ENCODE data around the gene MDM1.

The MDM1 gene

DNA sequence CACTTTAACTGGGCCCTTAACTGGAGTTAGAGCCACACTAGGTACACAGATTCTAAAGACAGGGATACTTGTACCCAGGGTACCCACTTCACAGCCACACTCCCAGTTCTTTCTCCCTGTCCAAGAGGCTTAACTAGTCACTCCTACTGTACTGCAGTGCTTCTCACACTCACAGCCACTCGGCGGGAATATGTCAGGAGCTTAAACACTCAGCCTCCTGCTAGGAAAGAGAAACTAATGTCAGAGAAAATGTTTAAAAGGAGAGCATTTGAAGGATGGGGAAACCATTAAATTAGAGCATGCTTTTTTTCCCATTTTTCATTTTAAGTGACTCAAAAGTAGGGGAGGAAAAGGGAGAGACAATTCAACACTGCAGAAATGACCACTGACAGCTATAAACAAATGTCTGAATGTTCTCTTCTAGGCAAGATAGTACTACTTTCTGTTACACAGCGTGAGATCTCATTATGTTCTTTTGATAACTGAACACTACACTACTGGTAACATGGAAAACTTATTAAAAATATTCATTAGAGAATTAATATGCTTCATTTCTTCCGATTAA lies 22.9 kb upstream of the MDM1 start:
- DNase-seq: no peak

DNA sequence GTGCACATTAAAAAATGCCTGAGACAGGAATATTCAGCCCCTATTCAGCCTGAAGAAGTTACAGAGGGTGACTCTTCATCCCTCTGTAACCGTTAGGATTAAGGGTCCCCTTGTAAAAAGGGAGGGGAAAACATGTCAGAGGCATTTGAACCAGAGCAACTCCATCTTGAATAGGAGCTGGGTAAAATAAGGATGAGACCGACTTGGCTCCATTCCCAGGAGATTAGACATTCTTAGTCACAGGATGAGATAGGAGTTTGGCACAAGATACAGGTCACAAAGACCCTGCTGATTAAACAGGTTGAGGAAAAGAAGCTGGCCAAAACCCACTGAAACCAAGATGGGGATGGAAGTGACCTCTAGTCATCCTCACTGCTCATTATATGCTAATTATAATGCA lies 19.9 kb upstream of the MDM1 start:
- no peak for DNase-seq

DNA sequence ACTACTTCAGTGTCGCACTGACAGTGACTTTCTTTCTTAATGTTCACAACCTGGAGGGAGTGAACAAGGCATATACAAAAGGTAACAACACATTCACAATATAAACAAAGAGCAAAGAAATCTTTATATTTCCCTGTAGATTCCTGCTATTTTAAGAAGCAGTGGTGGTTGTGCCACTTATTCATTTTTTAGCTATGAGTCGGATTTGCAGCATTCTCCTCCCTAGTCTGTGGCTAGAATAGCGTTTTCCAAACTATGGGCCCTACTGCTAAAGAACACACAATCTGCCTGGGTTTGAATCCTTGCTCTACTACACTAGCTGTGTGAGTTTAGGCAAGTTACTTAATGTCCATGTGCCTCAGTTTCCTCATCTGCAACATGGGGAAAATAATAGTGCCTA lies 18.6 kb upstream of the MDM1 start:
- no peak for DNase-seq

DNA sequence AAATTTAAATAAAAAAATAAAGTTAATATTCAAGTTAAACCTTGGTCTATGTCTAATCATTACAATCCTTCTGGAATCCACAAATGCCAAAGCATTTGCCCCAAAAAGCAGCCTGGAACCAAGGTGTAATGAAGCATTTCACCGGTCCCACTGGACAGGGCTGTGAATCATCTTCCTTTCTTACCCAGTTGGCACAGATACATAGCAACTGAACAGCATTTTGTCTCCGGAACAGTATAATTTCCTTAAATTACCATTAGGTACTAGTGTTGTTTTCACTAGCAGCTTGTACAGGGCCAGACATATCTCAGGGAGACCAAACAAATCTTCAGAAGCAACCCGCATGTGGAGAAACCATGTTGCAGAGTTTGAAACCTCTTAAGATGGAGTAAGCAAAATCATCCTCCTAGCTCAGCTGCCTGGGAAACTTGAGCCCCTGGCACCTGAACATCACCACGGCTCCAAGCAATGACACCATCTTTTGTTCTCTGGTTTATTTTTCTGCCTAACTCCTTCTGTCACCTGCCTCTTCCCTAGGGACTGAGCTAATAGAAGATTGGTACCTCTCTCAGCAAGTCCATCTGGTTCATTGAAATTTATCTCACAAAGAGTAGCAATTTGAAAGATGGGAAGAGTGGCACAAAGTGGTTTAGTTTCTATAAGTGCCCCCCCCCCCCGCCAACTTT lies 17.9 kb upstream of the MDM1 start:
- DNase-seq: no peak

DNA sequence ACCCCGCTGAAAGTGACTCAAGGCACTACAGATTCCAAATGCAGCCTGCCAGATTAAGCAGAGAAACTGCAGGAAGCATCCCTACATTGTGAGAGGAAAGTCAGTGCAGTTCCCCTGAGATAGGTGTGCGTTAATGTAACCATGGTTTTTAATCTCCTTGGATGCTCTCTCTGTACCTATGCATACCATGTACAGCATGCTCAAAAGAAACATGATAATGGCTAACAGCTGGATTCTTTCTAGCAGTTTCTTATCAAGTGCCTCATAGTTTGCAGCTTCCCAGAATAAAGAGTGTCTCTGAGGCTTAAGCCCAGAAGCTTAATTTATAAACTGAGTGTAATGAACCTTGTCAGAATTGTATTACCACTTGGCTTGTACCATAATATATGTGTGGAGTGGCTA lies 17.1 kb upstream of the MDM1 start:
- no peak for DNase-seq

DNA sequence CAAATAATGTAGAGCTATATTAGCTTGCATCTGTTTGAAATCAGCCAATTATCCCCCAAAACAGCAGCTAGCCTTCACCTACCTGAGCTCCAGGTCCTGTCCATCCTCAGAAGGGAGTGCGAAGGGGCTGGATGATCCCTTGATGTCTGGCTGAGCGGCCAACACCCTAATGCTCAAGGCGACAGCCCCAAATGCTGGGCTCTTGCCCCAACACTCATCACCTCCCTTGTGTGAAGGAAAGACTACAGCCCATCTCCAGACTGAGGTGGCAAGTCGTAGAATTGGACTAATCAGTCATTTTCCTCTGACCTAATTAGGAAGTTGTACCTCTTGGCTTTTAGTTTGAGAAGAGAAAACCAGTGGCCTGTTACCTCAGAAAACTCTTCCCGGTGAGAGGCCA lies 16.3 kb upstream of the MDM1 start:
- no peak for DNase-seq

DNA sequence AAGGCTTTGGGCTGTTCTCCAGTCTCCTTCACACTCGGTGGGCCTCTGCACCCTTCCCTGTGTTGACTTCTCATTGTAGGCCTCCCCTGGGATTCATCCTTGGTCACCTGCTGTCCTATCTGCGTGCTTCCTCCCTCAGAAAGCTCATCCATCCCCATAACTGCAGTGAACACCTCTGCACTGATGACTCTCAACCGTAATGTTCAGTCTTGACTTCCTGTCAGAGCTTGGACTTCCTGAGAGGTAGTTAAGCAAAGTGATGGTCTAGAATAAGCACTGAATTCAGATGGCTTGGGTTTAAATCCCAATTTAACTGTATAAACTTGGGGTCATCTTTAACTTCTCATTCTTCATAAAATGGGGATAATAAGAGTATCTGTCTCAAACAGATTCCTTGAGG lies 13.6 kb upstream of the MDM1 start:
- DNase-seq: no peak

DNA sequence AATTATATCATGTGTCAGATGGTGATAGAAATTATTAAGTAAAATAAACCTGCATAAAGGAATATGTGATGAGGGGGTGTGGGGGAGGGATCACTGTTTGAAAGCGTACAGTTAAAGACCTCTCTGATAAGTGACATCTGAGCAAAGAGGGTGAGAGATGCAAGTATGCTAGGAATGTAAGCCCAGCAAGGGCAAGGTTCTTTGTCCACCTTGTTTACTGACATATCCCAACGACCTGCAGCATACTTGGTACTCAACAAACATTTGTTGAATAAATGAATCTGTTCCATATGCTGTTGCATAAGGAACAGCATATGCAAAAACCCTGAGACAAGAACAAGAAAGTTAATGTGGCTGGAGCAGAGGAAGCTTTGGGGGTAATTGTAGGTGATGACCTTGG lies 12.0 kb upstream of the MDM1 start:
- DNase-seq: no peak

DNA sequence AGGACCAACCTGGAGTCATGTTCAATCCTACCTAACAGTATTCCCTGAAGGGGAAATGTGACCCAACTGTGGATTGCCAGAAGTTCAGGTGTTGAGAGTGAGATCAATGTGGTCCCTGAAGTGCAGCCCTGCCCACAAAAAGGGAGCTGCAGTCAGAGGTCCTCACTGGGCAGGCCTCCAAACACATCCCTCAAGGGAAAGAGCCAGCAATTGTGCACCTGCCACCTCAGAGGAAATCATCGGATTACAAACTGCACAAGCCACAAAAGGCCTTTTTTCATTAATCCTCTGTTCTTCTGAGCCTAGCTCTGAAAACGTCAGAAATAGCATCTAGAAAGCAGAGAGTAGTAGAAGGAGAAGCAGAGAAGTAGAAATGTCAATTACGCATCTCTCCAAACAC lies 10.8 kb upstream of the MDM1 start:
- DNase-seq: no peak

DNA sequence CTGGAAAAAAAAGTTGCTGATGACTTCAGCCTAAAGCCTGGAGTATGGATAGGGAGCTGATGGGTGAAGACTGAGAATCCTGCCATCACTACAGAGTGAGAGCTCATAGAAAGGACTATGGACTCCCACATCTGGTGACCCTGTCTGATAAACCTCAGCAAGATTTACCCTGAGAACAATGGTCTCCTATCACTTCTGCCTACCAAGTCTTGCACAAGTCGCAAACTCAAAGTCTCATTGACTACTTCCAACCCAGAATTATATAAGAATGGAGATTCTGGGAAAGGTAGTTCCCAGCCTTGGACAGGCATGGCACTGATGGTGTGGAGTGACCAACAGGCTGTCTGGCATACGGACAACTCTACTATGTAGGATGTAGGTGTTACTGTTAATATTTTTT lies 9.7 kb upstream of the MDM1 start:
- DNase-seq: no peak

DNA sequence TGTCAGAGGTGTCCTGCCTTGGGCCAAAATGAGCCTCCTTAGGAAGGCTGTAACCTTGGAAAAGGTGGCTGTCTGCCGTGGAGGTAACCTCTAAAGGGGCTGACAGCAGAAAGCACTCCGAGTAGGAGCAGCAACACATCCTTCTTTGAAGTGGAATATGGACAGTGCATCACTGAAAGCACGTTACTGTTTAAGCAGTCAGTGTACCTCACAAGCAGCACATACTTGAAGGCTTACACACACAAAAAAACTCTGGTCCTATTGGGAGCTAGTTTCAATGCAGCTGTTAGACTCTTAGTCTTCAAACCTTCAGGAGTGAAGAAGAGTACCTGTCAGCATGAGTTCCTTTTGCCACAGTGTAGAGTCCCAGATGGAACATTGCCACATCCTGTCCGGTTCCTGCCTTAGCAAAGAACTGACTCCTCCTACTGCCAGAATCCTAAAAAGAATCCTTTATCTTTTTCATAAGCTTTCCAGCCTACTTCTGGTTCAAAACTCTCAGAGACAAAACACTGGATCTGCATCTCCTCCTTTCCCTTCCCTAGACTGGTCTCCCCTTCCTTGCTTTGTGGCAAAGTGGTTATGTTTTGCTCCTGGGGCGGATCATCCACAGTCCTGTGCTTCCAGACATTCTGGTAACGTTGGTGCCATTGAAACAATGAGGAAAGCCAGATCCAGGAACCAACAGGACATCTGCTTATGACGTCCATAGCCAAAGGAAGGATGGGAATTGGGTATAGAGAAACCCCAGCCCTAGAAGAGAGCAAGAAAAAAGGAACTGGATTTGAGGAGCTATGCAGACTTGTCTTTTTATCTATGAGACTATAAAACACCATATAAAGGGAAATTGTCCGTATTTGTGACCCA lies 8.5 kb upstream of the MDM1 start:
- DNase-seq: no peak

DNA sequence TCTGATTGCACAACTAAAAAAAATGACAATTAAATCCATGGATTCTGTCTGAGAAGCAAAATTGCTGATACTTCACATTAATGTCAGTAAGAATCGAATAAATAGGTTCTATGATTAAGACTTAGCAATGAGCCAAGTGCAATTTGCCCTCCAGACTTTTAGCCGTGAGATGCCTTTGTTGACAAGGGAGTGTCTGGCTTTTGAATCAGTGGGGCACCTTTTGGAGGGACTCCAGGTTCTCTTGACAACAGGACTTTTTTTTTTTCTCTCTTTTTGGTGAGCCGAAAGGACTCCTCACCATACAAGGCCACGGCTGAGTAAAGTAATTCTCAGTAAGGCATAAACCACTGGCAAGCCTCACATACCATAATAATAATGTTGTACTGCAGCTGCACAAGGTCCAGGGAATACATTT lies 4.7 kb upstream of the MDM1 start:
- no peak for DNase-seq

DNA sequence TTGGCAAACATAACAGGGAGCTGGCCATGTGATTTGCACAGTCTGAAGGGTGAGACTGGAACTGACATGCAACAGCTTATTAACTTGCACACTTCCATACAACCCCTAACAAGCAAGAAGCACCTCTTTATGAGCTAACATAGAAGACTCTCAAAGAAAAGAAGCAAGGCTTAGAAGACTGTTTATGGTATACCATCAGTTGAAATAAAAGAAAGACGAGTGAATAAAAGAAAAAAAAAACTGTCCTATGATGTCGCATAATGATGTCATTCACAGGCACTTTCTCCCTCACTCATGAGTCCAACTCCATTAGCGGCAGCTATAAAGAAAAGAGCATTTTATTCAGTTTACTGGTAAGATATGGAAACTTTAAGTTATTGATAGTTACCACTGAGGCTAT lies 3.3 kb upstream of the MDM1 start:
- no peak for DNase-seq

DNA sequence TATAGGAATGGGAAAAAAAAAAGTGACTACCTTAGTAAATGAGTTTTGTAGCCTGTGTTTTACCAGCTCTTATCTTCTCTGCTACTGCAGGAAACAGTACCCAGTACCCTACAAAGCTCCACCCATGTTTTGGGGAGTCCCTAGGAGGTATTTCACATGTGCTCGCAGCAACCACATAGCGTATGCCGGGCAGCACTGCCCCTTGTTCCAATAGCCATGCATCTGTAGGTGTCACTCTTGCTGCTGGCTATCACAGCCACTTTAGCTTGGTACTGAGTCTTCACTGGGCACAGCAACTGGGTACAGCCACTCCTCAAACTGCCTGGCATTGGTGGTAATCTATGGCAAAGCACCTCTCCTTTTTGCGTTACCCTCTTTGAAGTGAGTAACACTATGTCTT lies 2.0 kb upstream of the MDM1 start:
- DNase-seq: peak; percentile 33

DNA sequence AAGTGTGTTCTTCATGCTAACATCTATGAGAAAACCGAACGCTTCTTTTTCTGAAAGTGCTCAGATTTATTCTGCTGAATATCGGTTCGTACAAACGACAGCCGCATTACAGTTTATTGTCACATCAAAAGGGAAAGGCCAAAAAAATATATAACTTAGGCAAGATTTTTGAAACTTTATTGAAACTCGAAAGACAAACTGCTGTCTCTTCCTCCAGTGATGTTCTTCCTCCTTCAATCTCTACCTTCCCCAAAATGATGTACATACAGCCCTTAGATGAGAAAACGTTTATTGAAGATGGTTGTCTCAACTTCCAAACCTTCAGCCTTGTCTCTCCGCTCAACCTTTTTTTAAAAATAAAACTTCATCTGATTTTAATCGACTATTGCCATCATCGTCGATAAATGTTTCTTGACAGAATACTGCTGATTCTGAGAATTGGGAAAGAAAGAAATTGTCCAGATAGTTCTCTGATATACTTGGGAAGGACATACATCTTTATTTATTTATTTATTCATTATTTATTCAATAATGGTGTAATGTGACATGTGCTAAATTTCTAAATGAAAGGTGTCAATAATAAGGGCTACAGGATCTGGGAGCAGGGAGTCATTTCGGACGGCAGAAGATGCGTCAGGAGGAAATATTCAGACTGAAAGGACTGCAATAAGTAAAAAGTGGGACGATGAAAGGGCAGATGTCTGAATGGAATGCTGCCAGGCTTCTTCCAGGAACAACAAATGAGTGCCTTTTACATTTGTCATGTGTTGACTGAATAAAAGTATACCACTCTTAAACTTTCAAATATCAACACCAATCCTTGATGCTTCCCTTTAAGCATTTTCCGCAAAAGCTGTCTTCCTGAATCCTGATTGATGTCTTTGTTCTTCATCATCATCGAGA lies 817 bp upstream of the MDM1 start:
- no peak for DNase-seq

DNA sequence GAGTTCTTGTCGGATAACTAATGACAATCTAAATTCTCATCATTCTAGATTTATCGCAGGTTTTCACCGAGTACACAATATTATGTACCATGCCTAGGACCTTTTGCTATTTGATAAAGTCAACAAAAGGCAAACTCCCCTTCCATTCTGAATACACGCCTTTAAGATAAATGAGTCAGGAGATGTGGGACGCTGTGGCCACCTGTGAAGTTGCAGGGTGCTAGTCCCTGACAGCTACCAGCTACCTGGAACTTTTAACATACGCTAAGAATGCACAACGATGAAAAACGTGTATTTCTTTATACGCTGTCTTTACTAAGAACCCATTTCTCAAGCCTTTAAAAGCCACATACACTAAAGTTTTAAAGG lies 678 bp downstream of the MDM1 start:
- no peak for DNase-seq

DNA sequence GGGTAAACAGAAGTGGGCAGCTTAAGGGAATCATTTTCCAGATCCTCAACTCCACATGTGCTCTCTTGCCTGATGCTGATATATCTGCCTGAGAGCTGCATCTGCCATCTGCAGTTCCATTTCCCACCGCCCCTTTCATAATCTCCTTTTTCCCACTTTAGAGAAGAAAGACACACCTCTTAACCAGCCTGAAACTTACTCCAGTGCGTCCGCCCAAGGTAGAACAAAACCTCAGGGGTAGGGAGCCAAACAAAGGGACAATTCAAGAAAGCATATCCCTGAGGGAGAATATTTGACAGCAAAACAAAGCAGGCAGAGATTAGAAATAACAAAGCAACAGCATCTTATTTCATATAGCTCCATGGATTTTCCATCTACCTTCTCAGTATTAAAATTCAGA lies 4.3 kb downstream of the MDM1 start:
- DNase-seq: no peak

DNA sequence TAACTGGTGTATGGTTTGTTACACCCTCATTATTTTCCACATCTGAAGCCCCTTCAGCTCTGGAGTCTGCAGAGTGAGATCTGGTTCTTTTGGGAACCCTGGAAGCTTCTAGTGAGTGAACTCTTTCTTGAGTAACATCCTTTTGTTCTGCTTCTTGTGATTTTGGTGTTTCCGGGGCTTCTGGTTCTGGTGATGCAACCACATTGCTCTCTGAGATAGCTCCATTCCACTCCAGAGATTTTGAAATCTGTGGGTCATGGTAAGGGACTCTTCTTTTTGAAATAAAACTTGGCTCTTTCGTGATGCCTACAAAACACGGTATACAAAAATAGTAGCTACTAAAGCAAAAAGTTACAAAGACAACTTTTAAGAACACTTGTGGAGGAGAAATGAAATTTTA lies 5.4 kb downstream of the MDM1 start:
- no peak for DNase-seq

DNA sequence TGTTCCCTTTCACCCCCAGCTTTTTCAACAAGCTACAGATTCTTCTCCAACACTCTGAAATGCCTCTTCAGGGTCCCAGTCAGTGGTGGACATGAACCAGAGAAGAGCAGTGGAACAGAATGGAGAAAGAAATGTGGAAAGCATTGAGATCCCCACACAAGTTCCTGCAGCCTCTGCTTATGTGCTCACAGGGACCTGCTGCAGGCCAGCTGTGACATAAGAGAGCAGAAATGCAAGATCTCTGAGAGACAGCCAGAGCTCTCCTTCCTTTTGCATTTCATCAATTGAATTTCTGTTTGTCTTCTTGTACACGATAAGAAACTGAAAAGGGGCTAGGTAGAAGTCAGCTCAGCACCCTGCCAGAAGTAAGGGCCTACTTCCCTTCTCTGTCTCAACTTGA lies 6.2 kb downstream of the MDM1 start:
- no peak for DNase-seq

DNA sequence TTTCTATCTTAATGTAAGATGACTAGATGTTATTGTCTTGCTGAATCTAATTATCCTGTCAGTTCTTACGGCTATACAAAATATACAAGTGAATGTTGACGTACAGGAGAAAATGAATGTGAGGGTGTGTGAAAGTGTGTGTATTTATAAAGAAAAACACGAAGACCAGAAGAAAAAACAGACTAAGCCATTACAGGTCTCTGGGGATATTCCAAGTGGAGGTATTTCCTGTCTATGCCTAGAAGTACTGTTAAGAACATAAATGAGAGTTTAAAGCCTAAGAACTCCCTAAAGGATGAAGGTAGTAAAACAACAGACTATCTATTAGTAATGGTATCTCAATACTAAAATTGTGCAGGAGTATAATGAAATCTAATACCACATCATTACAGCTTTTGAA lies 7.6 kb downstream of the MDM1 start:
- DNase-seq: no peak

DNA sequence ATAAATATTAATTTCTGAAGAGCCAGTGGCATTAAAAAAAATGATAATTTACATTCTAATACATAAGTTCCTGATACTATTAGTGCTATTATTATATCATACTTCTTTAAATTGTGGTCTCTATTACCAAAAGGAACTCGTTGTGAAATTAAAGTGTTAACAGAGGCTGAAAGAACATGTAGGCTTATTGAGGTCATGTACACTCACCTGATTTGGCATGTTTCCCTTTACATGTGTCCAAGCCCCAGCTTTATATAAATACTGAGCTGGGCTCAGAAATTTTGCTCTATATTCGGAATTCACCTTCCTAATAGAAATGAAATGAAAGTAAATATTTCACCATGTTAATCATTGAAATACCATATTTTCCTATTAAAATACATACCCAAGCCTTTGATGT lies 11.0 kb downstream of the MDM1 start:
- DNase-seq: no peak

DNA sequence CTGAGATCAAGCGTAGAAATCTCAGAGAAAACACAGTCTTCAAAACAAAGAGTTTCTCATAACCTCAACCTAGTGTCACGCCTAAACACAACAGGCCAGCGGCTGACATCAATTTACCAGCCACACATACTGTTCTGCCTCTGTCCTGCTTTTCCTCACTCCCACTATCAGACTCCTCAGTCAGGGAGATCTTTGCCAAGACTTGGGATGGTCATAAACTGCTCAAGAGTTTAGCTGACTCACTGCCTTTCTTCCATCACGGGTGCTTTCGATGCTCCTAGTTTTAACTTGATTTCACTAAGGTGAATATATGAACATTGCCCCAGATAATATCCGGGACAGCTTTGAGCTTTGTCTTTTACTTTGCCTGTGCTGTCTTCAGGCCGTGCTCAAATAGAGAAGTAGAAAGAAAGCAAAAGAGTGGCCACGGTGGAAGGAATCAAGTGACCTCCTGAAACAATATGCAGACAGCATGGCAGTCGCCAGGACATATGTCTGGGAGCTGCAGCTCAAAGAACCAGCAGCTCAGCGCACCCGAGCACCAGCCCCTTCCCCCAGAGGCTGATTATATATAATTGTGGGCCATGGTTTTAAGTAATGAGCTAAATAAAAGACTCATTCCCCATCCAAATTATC lies 12.1 kb downstream of the MDM1 start:
- no peak for DNase-seq
